ENCODE measurements around the gene SPAG4. TPM values are rescaled to one million over a fixed set of nuclear protein-coding genes. Genes with fewer than 3 reads are reported as not detected.

Gene SPAG4
- total and polyA plus RNA-seq, 10 of the 15 experiments (the other 5 are each of a cell fraction or from before 2014, with no cell fraction given) = 0.90 to 12.5 (median 2.4) TPM

- intact Hi-C loops (cut with micrococcal nuclease; ENCODE audit: unreplicated experiment) (no loop called here), in situ Hi-C loops (cut with MboI) (no loop called here)
- Histone ChIP-seq H3K27me3 (replicated peaks in 1 of 2; ENCODE audit: control insufficient read depth in 2 of 2, insufficient read depth in 2 of 2, low read length in 1 of 2) (no peaks in the 10 kb centered on the region), H3K36me3 (ENCODE audit: control insufficient read depth in 2 of 2, insufficient read depth in 2 of 2, low read length in 1 of 2) (no peaks in the 10 kb centered on the region), H3K4me3 (no peak overlapping the region), H3K4me1 (ENCODE audit: control insufficient read depth, insufficient read depth, low read length) (no peaks in the 10 kb centered on the region), H3K9ac (ENCODE audit: control insufficient read depth, insufficient read depth, low read length) (no peak overlapping the region), H3K9me3 (replicated peaks; ENCODE audit: control insufficient read depth, insufficient read depth, low read length) (no peaks in the 10 kb centered on the region), H3K79me2 (ENCODE audit: control insufficient read depth, insufficient read depth, low read length) (no peaks in the 10 kb centered on the region), H3K4me2 (ENCODE audit: control insufficient read depth, insufficient read depth) (no peak overlapping the region), H3K27ac (ENCODE audit: control insufficient read depth, insufficient read depth) (no peak overlapping the region), H4K20me1 (ENCODE audit: control insufficient read depth, insufficient read depth) (no peaks in the 10 kb centered on the region), H2AFZ (ENCODE audit: control insufficient read depth, low read depth, low read length) (no peak overlapping the region)
- POLR2A ChIA-PET = no interaction called here
- CTCF ChIA-PET = no interaction called here
- WGBS (ENCODE audit: insufficient coverage, insufficient replicate concordance, low lambda C conversion rate, missing lambda C conversion rate) = 55% methylated on average over 6 of the region's 6 CpGs
- ATAC-seq (no peak), FAIRE-seq (no peak), DNase-seq (ENCODE audit: low read depth, low spot score) (no peak)
- no peak for TF ChIP-seq ZNF24 (IDR thresholded peaks at IDR 0.05)
- no peak for TF ChIP-seq SUZ12 (IDR thresholded peaks at IDR 0.05; ENCODE audit: unreplicated experiment)
- TF ChIP-seq, protein P1, sequence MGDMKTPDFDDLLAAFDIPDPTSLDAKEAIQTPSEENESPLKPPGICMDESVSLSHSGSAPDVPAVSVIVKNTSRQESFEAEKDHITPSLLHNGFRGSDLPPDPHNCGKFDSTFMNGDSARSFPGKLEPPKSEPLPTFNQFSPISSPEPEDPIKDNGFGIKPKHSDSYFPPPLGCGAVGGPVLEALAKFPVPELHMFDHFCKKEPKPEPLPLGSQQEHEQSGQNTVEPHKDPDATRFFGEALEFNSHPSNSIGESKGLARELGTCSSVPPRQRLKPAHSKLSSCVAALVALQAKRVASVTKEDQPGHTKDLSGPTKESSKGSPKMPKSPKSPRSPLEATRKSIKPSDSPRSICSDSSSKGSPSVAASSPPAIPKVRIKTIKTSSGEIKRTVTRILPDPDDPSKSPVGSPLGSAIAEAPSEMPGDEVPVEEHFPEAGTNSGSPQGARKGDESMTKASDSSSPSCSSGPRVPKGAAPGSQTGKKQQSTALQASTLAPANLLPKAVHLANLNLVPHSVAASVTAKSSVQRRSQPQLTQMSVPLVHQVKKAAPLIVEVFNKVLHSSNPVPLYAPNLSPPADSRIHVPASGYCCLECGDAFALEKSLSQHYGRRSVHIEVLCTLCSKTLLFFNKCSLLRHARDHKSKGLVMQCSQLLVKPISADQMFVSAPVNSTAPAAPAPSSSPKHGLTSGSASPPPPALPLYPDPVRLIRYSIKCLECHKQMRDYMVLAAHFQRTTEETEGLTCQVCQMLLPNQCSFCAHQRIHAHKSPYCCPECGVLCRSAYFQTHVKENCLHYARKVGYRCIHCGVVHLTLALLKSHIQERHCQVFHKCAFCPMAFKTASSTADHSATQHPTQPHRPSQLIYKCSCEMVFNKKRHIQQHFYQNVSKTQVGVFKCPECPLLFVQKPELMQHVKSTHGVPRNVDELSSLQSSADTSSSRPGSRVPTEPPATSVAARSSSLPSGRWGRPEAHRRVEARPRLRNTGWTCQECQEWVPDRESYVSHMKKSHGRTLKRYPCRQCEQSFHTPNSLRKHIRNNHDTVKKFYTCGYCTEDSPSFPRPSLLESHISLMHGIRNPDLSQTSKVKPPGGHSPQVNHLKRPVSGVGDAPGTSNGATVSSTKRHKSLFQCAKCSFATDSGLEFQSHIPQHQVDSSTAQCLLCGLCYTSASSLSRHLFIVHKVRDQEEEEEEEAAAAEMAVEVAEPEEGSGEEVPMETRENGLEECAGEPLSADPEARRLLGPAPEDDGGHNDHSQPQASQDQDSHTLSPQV (IDR thresholded peaks at IDR 0.05) = no peak
- TF ChIP-seq, protein P2, sequence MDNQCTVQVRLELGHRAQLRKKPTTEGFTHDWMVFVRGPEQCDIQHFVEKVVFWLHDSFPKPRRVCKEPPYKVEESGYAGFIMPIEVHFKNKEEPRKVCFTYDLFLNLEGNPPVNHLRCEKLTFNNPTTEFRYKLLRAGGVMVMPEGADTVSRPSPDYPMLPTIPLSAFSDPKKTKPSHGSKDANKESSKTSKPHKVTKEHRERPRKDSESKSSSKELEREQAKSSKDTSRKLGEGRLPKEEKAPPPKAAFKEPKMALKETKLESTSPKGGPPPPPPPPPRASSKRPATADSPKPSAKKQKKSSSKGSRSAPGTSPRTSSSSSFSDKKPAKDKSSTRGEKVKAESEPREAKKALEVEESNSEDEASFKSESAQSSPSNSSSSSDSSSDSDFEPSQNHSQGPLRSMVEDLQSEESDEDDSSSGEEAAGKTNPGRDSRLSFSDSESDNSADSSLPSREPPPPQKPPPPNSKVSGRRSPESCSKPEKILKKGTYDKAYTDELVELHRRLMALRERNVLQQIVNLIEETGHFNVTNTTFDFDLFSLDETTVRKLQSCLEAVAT (IDR thresholded peaks at IDR 0.05) = no peak
- TF ChIP-seq RELA (IDR thresholded peaks at IDR 0.05; ENCODE audit: borderline replicate concordance, partially characterized antibody) = no peak
- TF ChIP-seq, protein P3, sequence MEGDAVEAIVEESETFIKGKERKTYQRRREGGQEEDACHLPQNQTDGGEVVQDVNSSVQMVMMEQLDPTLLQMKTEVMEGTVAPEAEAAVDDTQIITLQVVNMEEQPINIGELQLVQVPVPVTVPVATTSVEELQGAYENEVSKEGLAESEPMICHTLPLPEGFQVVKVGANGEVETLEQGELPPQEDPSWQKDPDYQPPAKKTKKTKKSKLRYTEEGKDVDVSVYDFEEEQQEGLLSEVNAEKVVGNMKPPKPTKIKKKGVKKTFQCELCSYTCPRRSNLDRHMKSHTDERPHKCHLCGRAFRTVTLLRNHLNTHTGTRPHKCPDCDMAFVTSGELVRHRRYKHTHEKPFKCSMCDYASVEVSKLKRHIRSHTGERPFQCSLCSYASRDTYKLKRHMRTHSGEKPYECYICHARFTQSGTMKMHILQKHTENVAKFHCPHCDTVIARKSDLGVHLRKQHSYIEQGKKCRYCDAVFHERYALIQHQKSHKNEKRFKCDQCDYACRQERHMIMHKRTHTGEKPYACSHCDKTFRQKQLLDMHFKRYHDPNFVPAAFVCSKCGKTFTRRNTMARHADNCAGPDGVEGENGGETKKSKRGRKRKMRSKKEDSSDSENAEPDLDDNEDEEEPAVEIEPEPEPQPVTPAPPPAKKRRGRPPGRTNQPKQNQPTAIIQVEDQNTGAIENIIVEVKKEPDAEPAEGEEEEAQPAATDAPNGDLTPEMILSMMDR (IDR thresholded peaks at IDR 0.05 in 2 of 3, conservative IDR thresholded peaks at IDR 0.05 in 1 of 3; ENCODE audit: control insufficient read depth in 2 of 3, extremely low read depth in 1 of 3, insufficient read depth in 1 of 3, low read depth in 3 of 3, low read length in 3 of 3) = no peak
- TF ChIP-seq ZNF207 (IDR thresholded peaks at IDR 0.05; ENCODE audit: borderline replicate concordance) = no peak
- TF ChIP-seq CHD2 (IDR thresholded peaks at IDR 0.05; ENCODE audit: borderline replicate concordance, low read depth, low read length) = no peak
- TF ChIP-seq HDGF (IDR thresholded peaks at IDR 0.05) = no peak
- TF ChIP-seq, protein P4, sequence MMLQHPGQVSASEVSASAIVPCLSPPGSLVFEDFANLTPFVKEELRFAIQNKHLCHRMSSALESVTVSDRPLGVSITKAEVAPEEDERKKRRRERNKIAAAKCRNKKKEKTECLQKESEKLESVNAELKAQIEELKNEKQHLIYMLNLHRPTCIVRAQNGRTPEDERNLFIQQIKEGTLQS (IDR thresholded peaks at IDR 0.05; ENCODE audit: borderline replicate concordance, extremely low read depth, low read depth, low read length) = no peak
- no peak for TF ChIP-seq NR2C1 (IDR thresholded peaks at IDR 0.05)
- RAD21 ChIA-PET (ENCODE audit: unreplicated experiment) = interaction anchor here (0.6 kb wide), 1 partner anchor 75 kb away, joined by 3 read pairs; no protein-coding TSS in a partner anchor
- BruUV-seq (replicated peaks) = no TSS peak
- SMC1A ChIA-PET (ENCODE audit: uncharacterized antibody, unreplicated experiment) = no interaction called here
Observed at GRCh38 chr20:35579196-35579595, 36.4 kb upstream of the SPAG4 start.

Data from GM12878 (cell line).